ENCODE data around the gene SMYD5.
"Not testable (repeated sequence)": the region's sequence is repeated elsewhere in the genome, so short reads cannot be mapped to it uniquely, and the experiment has no call there.

SMYD5 gene

GRCh38 chr2:73176205-73176880 is 37.7 kb upstream of the SMYD5 start:
- Histone ChIP-seq H3K4me3 (ENCODE audit: low read length in 2 of 2) (peak overlapping the region; percentile 67 to 75), H3K27ac (ENCODE audit: low read depth in 2 of 2, low read length in 2 of 2) (peak overlapping the region; percentile 42 to 48), H3K9me3 (ENCODE audit: control insufficient read depth in 2 of 2, low read length in 2 of 2) (no peaks in the 10 kb centered on the region), H3K36me3 (ENCODE audit: control insufficient read depth in 2 of 2, insufficient read depth in 2 of 2, low read length in 2 of 2) (no peaks in the 10 kb centered on the region), H3K9ac (ENCODE audit: low read depth in 1 of 2, low read length in 2 of 2) (peak overlapping the region; percentile 36 to 47), H3K4me1 (ENCODE audit: control insufficient read depth in 2 of 2, insufficient read depth in 2 of 2, low read length in 2 of 2) (peaks cover 14 to 25% of the 10 kb centered on the region in 2 donors), H3K27me3 (ENCODE audit: control insufficient read depth in 2 of 2, insufficient read depth in 2 of 2, low read length in 2 of 2) (peaks cover 18 to 22% of the 10 kb centered on the region in 2 donors)

GRCh38 chr2:73176881-73177644 is 37.0 kb upstream of the SMYD5 start:
- Histone ChIP-seq H3K4me1 (ENCODE audit: control insufficient read depth in 2 of 2, insufficient read depth in 2 of 2, low read length in 2 of 2) (peaks cover 14 to 25% of the 10 kb centered on the region in 2 donors), H3K36me3 (ENCODE audit: control insufficient read depth in 2 of 2, insufficient read depth in 2 of 2, low read length in 2 of 2) (no peaks in the 10 kb centered on the region), H3K4me3 (ENCODE audit: low read length in 2 of 2) (peak overlapping the region; percentile 67 to 75), H3K27me3 (ENCODE audit: control insufficient read depth in 2 of 2, insufficient read depth in 2 of 2, low read length in 2 of 2) (peaks cover 18 to 22% of the 10 kb centered on the region in 2 donors), H3K9me3 (ENCODE audit: control insufficient read depth in 2 of 2, low read length in 2 of 2) (no peaks in the 10 kb centered on the region), H3K9ac (ENCODE audit: low read depth in 1 of 2, low read length in 2 of 2) (peak overlapping the region; percentile 47 to 53), H3K27ac (ENCODE audit: low read depth in 2 of 2, low read length in 2 of 2) (peak overlapping the region; percentile 42 to 48)

GRCh38 chr2:73177645-73178255 is 36.3 kb upstream of the SMYD5 start:
- H3K9ac ChIP-seq (ENCODE audit: low read depth in 1 of 2, low read length in 2 of 2), result no peak overlapping the region

GRCh38 chr2:73185965-73186364 is 28.1 kb upstream of the SMYD5 start:
- no peaks in the 10 kb centered on the region for H3K9me3 ChIP-seq (ENCODE audit: control insufficient read depth in 2 of 2, low read length in 2 of 2)
- H3K27ac ChIP-seq (ENCODE audit: low read depth in 2 of 2, low read length in 2 of 2), result no peak overlapping the region
- H3K36me3 ChIP-seq (ENCODE audit: control insufficient read depth in 2 of 2, insufficient read depth in 2 of 2, low read length in 2 of 2), result no peaks in the 10 kb centered on the region
- H3K9ac ChIP-seq (ENCODE audit: low read depth in 1 of 2, low read length in 2 of 2), result no peak overlapping the region
- no peaks in the 10 kb centered on the region for H3K4me1 ChIP-seq (ENCODE audit: control insufficient read depth in 2 of 2, insufficient read depth in 2 of 2, low read length in 2 of 2)
- peaks cover 0 to 3% of the 10 kb centered on the region in 2 donors for H3K27me3 ChIP-seq (ENCODE audit: control insufficient read depth in 2 of 2, insufficient read depth in 2 of 2, low read length in 2 of 2)
- H3K4me3 ChIP-seq (ENCODE audit: low read length in 2 of 2), result no peak overlapping the region

More at GRCh38 chr2:73177645-73178255, 36.3 kb upstream of the SMYD5 start:
- no peaks in the 10 kb centered on the region for H3K9me3 ChIP-seq (ENCODE audit: control insufficient read depth in 2 of 2, low read length in 2 of 2)
- H3K4me3 ChIP-seq (ENCODE audit: low read length in 2 of 2), result peak overlapping the region in 1 of 2 donors; percentile 44
- H3K36me3 ChIP-seq (ENCODE audit: control insufficient read depth in 2 of 2, insufficient read depth in 2 of 2, low read length in 2 of 2), result no peaks in the 10 kb centered on the region
- peaks cover 18 to 21% of the 10 kb centered on the region in 2 donors for H3K27me3 ChIP-seq (ENCODE audit: control insufficient read depth in 2 of 2, insufficient read depth in 2 of 2, low read length in 2 of 2)
- peaks cover 14 to 25% of the 10 kb centered on the region in 2 donors for H3K4me1 ChIP-seq (ENCODE audit: control insufficient read depth in 2 of 2, insufficient read depth in 2 of 2, low read length in 2 of 2)
- H3K27ac ChIP-seq (ENCODE audit: low read depth in 2 of 2, low read length in 2 of 2), result no peak overlapping the region

GRCh38 chr2:73187549-73187948 is 26.5 kb upstream of the SMYD5 start:
- Histone ChIP-seq H3K27ac (ENCODE audit: low read depth in 2 of 2, low read length in 2 of 2) (no peak overlapping the region), H3K9ac (ENCODE audit: low read depth in 1 of 2, low read length in 2 of 2) (no peak overlapping the region), H3K4me1 (ENCODE audit: control insufficient read depth in 2 of 2, insufficient read depth in 2 of 2, low read length in 2 of 2) (no peaks in the 10 kb centered on the region), H3K36me3 (ENCODE audit: control insufficient read depth in 2 of 2, insufficient read depth in 2 of 2, low read length in 2 of 2) (no peaks in the 10 kb centered on the region), H3K4me3 (ENCODE audit: low read length in 2 of 2) (no peak overlapping the region), H3K27me3 (ENCODE audit: control insufficient read depth in 2 of 2, insufficient read depth in 2 of 2, low read length in 2 of 2) (peaks cover 0 to 3% of the 10 kb centered on the region in 2 donors), H3K9me3 (ENCODE audit: control insufficient read depth in 2 of 2, low read length in 2 of 2) (no peaks in the 10 kb centered on the region)

- H3K36me3 ChIP-seq (ENCODE audit: control insufficient read depth in 2 of 2, insufficient read depth in 2 of 2, low read length in 2 of 2), result no peaks in the 10 kb centered on the region
- peaks cover 8 to 9% of the 10 kb centered on the region in 2 donors for H3K27me3 ChIP-seq (ENCODE audit: control insufficient read depth in 2 of 2, insufficient read depth in 2 of 2, low read length in 2 of 2)
- H3K9me3 ChIP-seq (ENCODE audit: control insufficient read depth in 2 of 2, low read length in 2 of 2), result no peaks in the 10 kb centered on the region
- H3K27ac ChIP-seq (ENCODE audit: low read depth in 2 of 2, low read length in 2 of 2), result no peak overlapping the region
- H3K9ac ChIP-seq (ENCODE audit: low read depth in 1 of 2, low read length in 2 of 2), result no peak overlapping the region
- no peaks in the 10 kb centered on the region for H3K4me1 ChIP-seq (ENCODE audit: control insufficient read depth in 2 of 2, insufficient read depth in 2 of 2, low read length in 2 of 2)
- no peak overlapping the region for H3K4me3 ChIP-seq (ENCODE audit: low read length in 2 of 2)
Measured at GRCh38 chr2:73197579-73197978, 16.5 kb upstream of the SMYD5 start.

- H3K4me3 ChIP-seq (ENCODE audit: low read length in 2 of 2); H3K9me3 ChIP-seq (ENCODE audit: control insufficient read depth in 2 of 2, low read length in 2 of 2); H3K4me1 ChIP-seq (ENCODE audit: control insufficient read depth in 2 of 2, insufficient read depth in 2 of 2, low read length in 2 of 2); H3K9ac ChIP-seq (ENCODE audit: low read depth in 1 of 2, low read length in 2 of 2); H3K36me3 ChIP-seq (ENCODE audit: control insufficient read depth in 2 of 2, insufficient read depth in 2 of 2, low read length in 2 of 2); H3K27ac ChIP-seq (ENCODE audit: low read depth in 2 of 2, low read length in 2 of 2): not testable (repeated sequence)
- peaks cover 24 to 29% of the 10 kb centered on the region in 2 donors for H3K27me3 ChIP-seq (ENCODE audit: control insufficient read depth in 2 of 2, insufficient read depth in 2 of 2, low read length in 2 of 2)
Measured at GRCh38 chr2:73200281-73200680, 13.8 kb upstream of the SMYD5 start.

- no peaks in the 10 kb centered on the region for H3K9me3 ChIP-seq (ENCODE audit: control insufficient read depth in 2 of 2, low read length in 2 of 2)
- H3K27ac ChIP-seq (ENCODE audit: low read depth in 2 of 2, low read length in 2 of 2), result no peak within 1 kb of the TSS
- peak within 1 kb of the TSS in 1 of 2 donors; percentile 43 for H3K4me3 ChIP-seq (ENCODE audit: low read length in 2 of 2)
- no peak within 1 kb of the TSS for H3K9ac ChIP-seq (ENCODE audit: low read depth in 1 of 2, low read length in 2 of 2)
- H3K27me3 ChIP-seq (ENCODE audit: control insufficient read depth in 2 of 2, insufficient read depth in 2 of 2, low read length in 2 of 2), result peaks cover 21 to 29% of the 10 kb centered on the region in 2 donors
- H3K4me1 ChIP-seq (ENCODE audit: control insufficient read depth in 2 of 2, insufficient read depth in 2 of 2, low read length in 2 of 2), result peaks cover 0 to 4% of the 10 kb centered on the region in 2 donors
- no peaks in the 10 kb centered on the region for H3K36me3 ChIP-seq (ENCODE audit: control insufficient read depth in 2 of 2, insufficient read depth in 2 of 2, low read length in 2 of 2)
Measured at GRCh38 chr2:73202156-73203054, 11.6 kb upstream of the SMYD5 start, which contains the start of gene NOTO. TSS of gene NOTO (plus strand) at chr2:73202574. CDS start at chr2:73202667, 93 bp downstream.

GRCh38 chr2:73203055-73203681 is 10.9 kb upstream of the SMYD5 start:
- H3K9ac ChIP-seq (ENCODE audit: low read depth in 1 of 2, low read length in 2 of 2), result no peak overlapping the region
- no peaks in the 10 kb centered on the region for H3K36me3 ChIP-seq (ENCODE audit: control insufficient read depth in 2 of 2, insufficient read depth in 2 of 2, low read length in 2 of 2)
- no peaks in the 10 kb centered on the region for H3K9me3 ChIP-seq (ENCODE audit: control insufficient read depth in 2 of 2, low read length in 2 of 2)
- H3K4me3 ChIP-seq (ENCODE audit: low read length in 2 of 2), result no peak overlapping the region
- peaks cover 0 to 4% of the 10 kb centered on the region in 2 donors for H3K4me1 ChIP-seq (ENCODE audit: control insufficient read depth in 2 of 2, insufficient read depth in 2 of 2, low read length in 2 of 2)
- H3K27me3 ChIP-seq (ENCODE audit: control insufficient read depth in 2 of 2, insufficient read depth in 2 of 2, low read length in 2 of 2), result peaks cover 21 to 29% of the 10 kb centered on the region in 2 donors
- no peak overlapping the region for H3K27ac ChIP-seq (ENCODE audit: low read depth in 2 of 2, low read length in 2 of 2)
